WTC11 (cell line): ENCODE data around the gene APRT. TPM values are rescaled to one million over a fixed set of nuclear protein-coding genes. Genes with fewer than 3 reads are reported as not detected.

ENCODE experiments used
- ATAC-seq: fragments of 200-7000 bp; cut with Tn5 transposase; 2 replicates; pipeline ENCODE4 v1.10.0; 2021; ENCODE audit warnings: mild to moderate bottlenecking, moderate library complexity
- CTCF ChIA-PET: fragments of 300-600 bp; sonication (Branson Sonifier 250); formaldehyde crosslinking; loops from one replicate; lab custom pipeline; 2021; ENCODE audit warnings: antibody characterized with exemption; lab: Charles Lee
- POLR2A ChIA-PET: fragments of 350-600 bp; sonication (Branson Sonifier 250); formaldehyde crosslinking; loops from one replicate; lab custom pipeline; 2021; ENCODE audit warnings: antibody characterized with exemption; lab: Charles Lee
- DNase-seq: peaks from one replicate; pipeline ENCODE4 v3.0.0; 2021; ENCODE audit warnings: low spot score
- H3K27ac Mint-ChIP-seq: 2 replicates; pipeline ENCODE4 v1.8.0; 2021; ENCODE audit warnings: mixed read lengths
- H3K27me3 Mint-ChIP-seq: 2 replicates; pipeline ENCODE4 v1.8.0; 2021; ENCODE audit warnings: low read depth, mild to moderate bottlenecking, moderate library complexity, mixed read lengths
- H3K36me3 Mint-ChIP-seq: 2 replicates; pipeline ENCODE4 v1.8.0; 2021; ENCODE audit warnings: mixed read lengths
- H3K4me1 Mint-ChIP-seq: 2 replicates; pipeline ENCODE4 v1.8.0; 2022; ENCODE audit warnings: mixed read lengths
- H3K4me3 Mint-ChIP-seq: 2 replicates; pipeline ENCODE4 v1.8.0; 2021; ENCODE audit warnings: mild to moderate bottlenecking, moderate library complexity, mixed read lengths
- H3K9me3 Mint-ChIP-seq: 2 replicates; pipeline ENCODE4 v1.8.0; 2021; ENCODE audit warnings: mixed read lengths
- CDX4 ChIP-seq: fragments of 250-450 bp; sonication (Bioruptor Pico); IDR thresholded peaks from 2 replicates; pipeline ENCODE4 v1.9.0; 2021; ENCODE audit warnings: moderate library complexity, mild to moderate bottlenecking, inconsistent platforms, borderline replicate concordance
- CTCF ChIP-seq: fragments of 200-600 bp; IDR thresholded peaks from 2 replicates; pipeline ENCODE4 v1.8.0; 2022; ENCODE audit warnings: antibody characterized with exemption
- ESRRA ChIP-seq: sonication (generic); formaldehyde crosslinking; IDR thresholded peaks from 2 replicates; pipeline ENCODE4 v1.8.1; 2022; ENCODE audit warnings: mild to moderate bottlenecking, missing genetic modification reagents, borderline replicate concordance
- ETV6 ChIP-seq: sonication (generic); formaldehyde crosslinking; IDR thresholded peaks from 2 replicates; pipeline ENCODE4 v1.8.1; 2022; ENCODE audit warnings: mild to moderate bottlenecking, missing genetic modification reagents
- FOXJ3 ChIP-seq: sonication (generic); formaldehyde crosslinking; IDR thresholded peaks from 2 replicates; pipeline ENCODE4 v1.9.0; 2021; ENCODE audit warnings: missing genetic modification reagents, mild to moderate bottlenecking, borderline replicate concordance
- FOXK1 ChIP-seq: sonication (generic); formaldehyde crosslinking; IDR thresholded peaks from 2 replicates; pipeline ENCODE4 v1.8.0; 2022; ENCODE audit warnings: mild to moderate bottlenecking, moderate library complexity, missing genetic modification reagents
- GTF2I ChIP-seq: fragments of 250-450 bp; sonication (Bioruptor Pico); conservative IDR thresholded peaks from 2 replicates; pipeline ENCODE4 v1.4.0; 2021; ENCODE audit warnings: mild to moderate bottlenecking
- MYBL2 ChIP-seq: sonication (generic); formaldehyde crosslinking; IDR thresholded peaks from 2 replicates; pipeline ENCODE4 v1.8.1; 2023; ENCODE audit warnings: mild to moderate bottlenecking, moderate library complexity, missing genetic modification reagents
- PRRX2 ChIP-seq: fragments of 250-450 bp; sonication (Bioruptor Pico); IDR thresholded peaks from 2 replicates; pipeline ENCODE4 v1.8.0; 2021; ENCODE audit warnings: mild to moderate bottlenecking
- RELA ChIP-seq: sonication (generic); formaldehyde crosslinking; IDR thresholded peaks from 2 replicates; pipeline ENCODE4 v1.8.1; 2022; ENCODE audit warnings: missing genetic modification reagents, mild to moderate bottlenecking, borderline replicate concordance
- RORB ChIP-seq: fragments of 250-450 bp; sonication (Bioruptor Pico); IDR thresholded peaks from 2 replicates; pipeline ENCODE4 v1.9.0; 2021; ENCODE audit warnings: mild to moderate bottlenecking
- SMAD3 ChIP-seq: sonication (generic); formaldehyde crosslinking; IDR thresholded peaks from 2 replicates; pipeline ENCODE4 v1.8.0; 2022; ENCODE audit warnings: missing genetic modification reagents, mild to moderate bottlenecking, borderline replicate concordance
- SOX15 ChIP-seq: fragments of 250-450 bp; sonication (Bioruptor Pico); IDR thresholded peaks from 2 replicates; pipeline ENCODE4 v1.9.0; 2021; ENCODE audit warnings: mild to moderate bottlenecking
- ZNF121 ChIP-seq: sonication (generic); formaldehyde crosslinking; IDR thresholded peaks from 2 replicates; pipeline ENCODE4 v1.8.0; 2023; ENCODE audit warnings: missing genetic modification reagents
- ZNF317 ChIP-seq: sonication (generic); formaldehyde crosslinking; IDR thresholded peaks from 2 replicates; pipeline ENCODE4 v1.8.1; 2023; ENCODE audit warnings: low read depth, mild to moderate bottlenecking, moderate library complexity, missing genetic modification reagents, borderline replicate concordance
- ZNF512 ChIP-seq: sonication (generic); formaldehyde crosslinking; IDR thresholded peaks from 2 replicates; pipeline ENCODE4 v1.8.1; 2022; ENCODE audit warnings: missing genetic modification reagents, borderline replicate concordance
- ZNF532 ChIP-seq: fragments of 250-450 bp; sonication (Bioruptor Pico); IDR thresholded peaks from 2 replicates; pipeline ENCODE4 v1.9.0; 2021; ENCODE audit warnings: mild to moderate bottlenecking, borderline replicate concordance
- total RNA-seq: library from RNA; stranded (reverse); gene quantifications from 3 replicates; pipeline ENCODE4 v1.2.3, GENCODE V29; 2021
- TF ChIP-seq, protein P1 (sequence below): sonication (generic); formaldehyde crosslinking; IDR thresholded peaks from 2 replicates; pipeline ENCODE4 v1.8.1; 2022; ENCODE audit warnings: mild to moderate bottlenecking, missing genetic modification reagents, moderate library complexity, borderline replicate concordance
- TF ChIP-seq, protein P2 (sequence below): sonication (generic); formaldehyde crosslinking; IDR thresholded peaks from 2 replicates; pipeline ENCODE4 v1.8.0; 2023; ENCODE audit warnings: mild to moderate bottlenecking, missing genetic modification reagents
- TF ChIP-seq, protein P3 (sequence below): sonication (generic); formaldehyde crosslinking; IDR thresholded peaks from 2 replicates; pipeline ENCODE4 v1.8.1; 2023; ENCODE audit warnings: mild to moderate bottlenecking, missing genetic modification reagents, borderline replicate concordance

The APRT gene
- total RNA-seq, 1 experiment from 2014 or later: 288 TPM

- Mint-ChIP-seq H3K36me3 (no peaks in the 10 kb centered on the region), H3K27ac (no peak overlapping the region), H3K9me3 (no peaks in the 10 kb centered on the region), H3K27me3 (no peaks in the 10 kb centered on the region), H3K4me3 (no peak overlapping the region), H3K4me1 (peaks cover 20% of the 10 kb centered on the region)
- DNase-seq: no peak
- ATAC-seq: no peak
- POLR2A ChIA-PET: interaction anchor here (1.6 kb wide), 1 partner anchor 10 kb away, joined by 5 read pairs; no protein-coding TSS in a partner anchor
- TF ChIP-seq SOX15: no peak
- TF ChIP-seq SMAD3 (CRISPR knock-in tag): no peak
- no peak for TF ChIP-seq GTF2I (CRISPR knock-in tag)
- TF ChIP-seq, protein P1, sequence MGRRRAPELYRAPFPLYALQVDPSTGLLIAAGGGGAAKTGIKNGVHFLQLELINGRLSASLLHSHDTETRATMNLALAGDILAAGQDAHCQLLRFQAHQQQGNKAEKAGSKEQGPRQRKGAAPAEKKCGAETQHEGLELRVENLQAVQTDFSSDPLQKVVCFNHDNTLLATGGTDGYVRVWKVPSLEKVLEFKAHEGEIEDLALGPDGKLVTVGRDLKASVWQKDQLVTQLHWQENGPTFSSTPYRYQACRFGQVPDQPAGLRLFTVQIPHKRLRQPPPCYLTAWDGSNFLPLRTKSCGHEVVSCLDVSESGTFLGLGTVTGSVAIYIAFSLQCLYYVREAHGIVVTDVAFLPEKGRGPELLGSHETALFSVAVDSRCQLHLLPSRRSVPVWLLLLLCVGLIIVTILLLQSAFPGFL: no peak
- TF ChIP-seq, protein P2, sequence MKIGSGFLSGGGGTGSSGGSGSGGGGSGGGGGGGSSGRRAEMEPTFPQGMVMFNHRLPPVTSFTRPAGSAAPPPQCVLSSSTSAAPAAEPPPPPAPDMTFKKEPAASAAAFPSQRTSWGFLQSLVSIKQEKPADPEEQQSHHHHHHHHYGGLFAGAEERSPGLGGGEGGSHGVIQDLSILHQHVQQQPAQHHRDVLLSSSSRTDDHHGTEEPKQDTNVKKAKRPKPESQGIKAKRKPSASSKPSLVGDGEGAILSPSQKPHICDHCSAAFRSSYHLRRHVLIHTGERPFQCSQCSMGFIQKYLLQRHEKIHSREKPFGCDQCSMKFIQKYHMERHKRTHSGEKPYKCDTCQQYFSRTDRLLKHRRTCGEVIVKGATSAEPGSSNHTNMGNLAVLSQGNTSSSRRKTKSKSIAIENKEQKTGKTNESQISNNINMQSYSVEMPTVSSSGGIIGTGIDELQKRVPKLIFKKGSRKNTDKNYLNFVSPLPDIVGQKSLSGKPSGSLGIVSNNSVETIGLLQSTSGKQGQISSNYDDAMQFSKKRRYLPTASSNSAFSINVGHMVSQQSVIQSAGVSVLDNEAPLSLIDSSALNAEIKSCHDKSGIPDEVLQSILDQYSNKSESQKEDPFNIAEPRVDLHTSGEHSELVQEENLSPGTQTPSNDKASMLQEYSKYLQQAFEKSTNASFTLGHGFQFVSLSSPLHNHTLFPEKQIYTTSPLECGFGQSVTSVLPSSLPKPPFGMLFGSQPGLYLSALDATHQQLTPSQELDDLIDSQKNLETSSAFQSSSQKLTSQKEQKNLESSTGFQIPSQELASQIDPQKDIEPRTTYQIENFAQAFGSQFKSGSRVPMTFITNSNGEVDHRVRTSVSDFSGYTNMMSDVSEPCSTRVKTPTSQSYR: no peak
- no peak for TF ChIP-seq ETV6
- TF ChIP-seq FOXK1: no peak
- no peak for TF ChIP-seq FOXJ3
- no peak for TF ChIP-seq RORB (CRISPR knock-in tag)
- no peak for TF ChIP-seq ZNF317
- TF ChIP-seq ESRRA (CRISPR knock-in tag): no peak
- no peak for TF ChIP-seq MYBL2 (CRISPR knock-in tag)
- TF ChIP-seq PRRX2 (CRISPR knock-in tag): no peak
- no peak for TF ChIP-seq CDX4 (CRISPR knock-in tag)
- no peak for TF ChIP-seq ZNF512 (CRISPR knock-in tag)
- no peak for TF ChIP-seq ZNF121 (CRISPR knock-in tag)
- TF ChIP-seq RELA (CRISPR knock-in tag): no peak
- no peak for TF ChIP-seq ZNF532
- no peak for TF ChIP-seq CTCF
- TF ChIP-seq, protein P3, sequence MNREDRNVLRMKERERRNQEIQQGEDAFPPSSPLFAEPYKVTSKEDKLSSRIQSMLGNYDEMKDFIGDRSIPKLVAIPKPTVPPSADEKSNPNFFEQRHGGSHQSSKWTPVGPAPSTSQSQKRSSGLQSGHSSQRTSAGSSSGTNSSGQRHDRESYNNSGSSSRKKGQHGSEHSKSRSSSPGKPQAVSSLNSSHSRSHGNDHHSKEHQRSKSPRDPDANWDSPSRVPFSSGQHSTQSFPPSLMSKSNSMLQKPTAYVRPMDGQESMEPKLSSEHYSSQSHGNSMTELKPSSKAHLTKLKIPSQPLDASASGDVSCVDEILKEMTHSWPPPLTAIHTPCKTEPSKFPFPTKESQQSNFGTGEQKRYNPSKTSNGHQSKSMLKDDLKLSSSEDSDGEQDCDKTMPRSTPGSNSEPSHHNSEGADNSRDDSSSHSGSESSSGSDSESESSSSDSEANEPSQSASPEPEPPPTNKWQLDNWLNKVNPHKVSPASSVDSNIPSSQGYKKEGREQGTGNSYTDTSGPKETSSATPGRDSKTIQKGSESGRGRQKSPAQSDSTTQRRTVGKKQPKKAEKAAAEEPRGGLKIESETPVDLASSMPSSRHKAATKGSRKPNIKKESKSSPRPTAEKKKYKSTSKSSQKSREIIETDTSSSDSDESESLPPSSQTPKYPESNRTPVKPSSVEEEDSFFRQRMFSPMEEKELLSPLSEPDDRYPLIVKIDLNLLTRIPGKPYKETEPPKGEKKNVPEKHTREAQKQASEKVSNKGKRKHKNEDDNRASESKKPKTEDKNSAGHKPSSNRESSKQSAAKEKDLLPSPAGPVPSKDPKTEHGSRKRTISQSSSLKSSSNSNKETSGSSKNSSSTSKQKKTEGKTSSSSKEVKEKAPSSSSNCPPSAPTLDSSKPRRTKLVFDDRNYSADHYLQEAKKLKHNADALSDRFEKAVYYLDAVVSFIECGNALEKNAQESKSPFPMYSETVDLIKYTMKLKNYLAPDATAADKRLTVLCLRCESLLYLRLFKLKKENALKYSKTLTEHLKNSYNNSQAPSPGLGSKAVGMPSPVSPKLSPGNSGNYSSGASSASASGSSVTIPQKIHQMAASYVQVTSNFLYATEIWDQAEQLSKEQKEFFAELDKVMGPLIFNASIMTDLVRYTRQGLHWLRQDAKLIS (CRISPR knock-in tag): no peak
- TF ChIP-seq, all 79 proteins: peak for 0
- CTCF ChIA-PET: interaction anchor here (0.9 to 1.9 kb wide), 4 partner anchors 8 to 401 kb away, joined by 3 to 9 read pairs (median 4); no protein-coding TSS in a partner anchor
These were observed 19.6 kb downstream of the APRT start for GRCh38 chr16:88792078-88792550.
